IPS DF 4.7 (cell line): ENCODE data around the gene UBE2N.

ENCODE experiments used
- DNase-seq: peaks from one replicate; pipeline ENCODE4 v3.0.0-alpha.2; 2013; ENCODE audit warnings: low spot score; ENCODE audit errors: extremely low read depth

The UBE2N gene

DNA sequence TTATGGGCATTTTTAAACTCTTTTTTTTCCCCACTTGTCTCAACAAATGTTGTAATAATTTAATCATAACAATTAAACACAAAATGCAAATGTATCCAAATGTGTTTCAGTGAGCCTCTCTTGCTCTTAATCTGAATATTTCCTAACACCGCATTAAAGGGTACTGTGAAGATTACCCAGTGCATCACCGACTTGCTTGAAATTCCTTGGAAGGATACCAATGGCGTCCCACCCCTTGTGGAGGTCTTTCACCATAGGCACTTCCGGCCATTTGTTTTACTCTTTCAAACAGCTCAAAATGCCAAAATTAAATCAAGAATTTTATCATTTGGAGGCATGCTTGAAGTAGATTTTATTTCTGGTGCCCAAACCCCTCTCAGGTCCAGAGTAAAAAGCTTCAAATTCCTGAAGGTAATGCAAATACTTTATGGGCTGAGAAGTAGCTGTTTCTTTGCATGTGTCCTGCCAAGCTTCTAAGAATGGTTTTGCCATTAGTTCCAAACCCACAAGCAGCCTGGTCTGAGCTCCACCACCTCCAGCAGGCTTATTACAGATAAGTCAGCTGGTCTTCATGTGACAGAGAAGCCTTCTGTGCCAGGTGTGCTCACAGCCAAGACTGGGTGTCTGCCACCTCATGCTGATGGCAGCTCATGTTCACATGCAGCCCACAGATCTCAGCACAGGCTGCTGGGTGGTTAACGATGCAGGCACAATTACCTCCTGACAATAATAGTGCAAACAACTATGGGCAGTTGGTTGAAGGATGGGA, 80.4 kb downstream of the UBE2N start:
- DNase-seq, result no peak

- no peak for DNase-seq
These were observed 81.1 kb downstream of the UBE2N start for GRCh38 chr12:93360688-93361087.

DNA sequence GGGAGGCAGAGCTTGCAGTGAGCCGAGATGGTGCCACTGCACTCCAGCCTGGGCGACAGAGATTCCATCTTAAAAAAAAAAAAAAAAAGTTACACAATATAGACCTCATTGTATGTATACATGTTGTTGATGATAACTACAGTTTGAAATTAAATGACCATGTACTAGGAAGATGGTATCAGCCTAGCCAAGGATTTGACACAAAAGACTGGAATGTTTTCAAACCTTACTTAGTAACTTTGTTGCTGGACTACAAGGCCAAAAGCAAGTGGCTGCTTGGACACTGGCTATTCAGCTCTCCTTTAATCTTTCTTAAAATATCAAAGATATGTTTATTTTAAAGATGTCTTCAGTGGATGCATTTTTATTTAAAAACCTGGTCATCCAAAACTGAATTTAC, 82.9 kb downstream of the UBE2N start:
- DNase-seq, result no peak

DNA sequence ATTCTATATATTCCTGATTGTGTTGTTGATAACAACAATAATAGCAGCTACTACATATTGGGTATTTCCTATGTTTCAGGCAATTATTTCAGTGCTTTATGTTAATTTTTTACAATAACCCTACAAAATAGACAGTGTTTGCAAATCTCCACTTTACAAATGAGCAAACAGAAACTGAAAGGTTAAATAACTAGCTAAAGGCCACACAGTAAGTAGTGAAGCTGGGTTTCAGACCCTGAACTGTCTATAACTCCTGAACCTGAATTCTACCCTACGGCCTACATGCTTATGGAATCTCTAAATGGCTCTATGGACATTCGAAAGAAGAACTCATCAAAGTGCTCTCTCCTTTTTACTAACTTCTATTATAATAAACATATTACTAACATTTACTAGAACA, 83.7 kb downstream of the UBE2N start:
- DNase-seq, result no peak

- DNase-seq, result no peak
These were observed 85.5 kb downstream of the UBE2N start for GRCh38 chr12:93356214-93356613.
